Brain microvascular endothelial cell (primary cell): ENCODE measurements around the gene DYNLT1.
"Not testable (repeated sequence)": the region's sequence is repeated elsewhere in the genome, so short reads cannot be mapped to it uniquely, and the experiment has no call there.

Experiments
- DNase-seq: peaks from one replicate; pipeline ENCODE4 v3.0.0-alpha.2; 2020
- H3K27ac ChIP-seq: fragments of 250-450 bp; sonication (Bioruptor Pico); 2 replicates; pipeline ENCODE4 v1.5.1; 2020; ENCODE audit warnings: mild to moderate bottlenecking, moderate library complexity
- H3K27me3 ChIP-seq: fragments of 250-450 bp; sonication (Bioruptor Pico); replicated peaks from 2 replicates; pipeline ENCODE4 v1.5.1; 2020; ENCODE audit warnings: mild to moderate bottlenecking
- H3K36me3 ChIP-seq: fragments of 250-450 bp; sonication (Bioruptor Pico); replicated peaks from 2 replicates; pipeline ENCODE4 v1.5.1; 2020; ENCODE audit warnings: mild to moderate bottlenecking
- H3K4me3 ChIP-seq: 2 replicates; pipeline ENCODE4 v1.5.1; 2011; ENCODE audit warnings: low read depth, mild to moderate bottlenecking, control low read depth, low read length, moderate library complexity
- in situ Hi-C: cut with HindIII; loops from 2 replicates; pipeline ENCODE4 v1.10.0; 2017; ENCODE audit warnings: low sequenced_read_pairs, low pct_ligation_motif_present
- TF ChIP-seq, protein P1 (sequence below): IDR thresholded peaks from 2 replicates; pipeline ENCODE4 v1.5.1; 2011; ENCODE audit warnings: low read depth, mild to moderate bottlenecking, moderate library complexity, low read length, control low read depth, inconsistent platforms; ENCODE audit errors: missing control alignments

Gene DYNLT1

DNA sequence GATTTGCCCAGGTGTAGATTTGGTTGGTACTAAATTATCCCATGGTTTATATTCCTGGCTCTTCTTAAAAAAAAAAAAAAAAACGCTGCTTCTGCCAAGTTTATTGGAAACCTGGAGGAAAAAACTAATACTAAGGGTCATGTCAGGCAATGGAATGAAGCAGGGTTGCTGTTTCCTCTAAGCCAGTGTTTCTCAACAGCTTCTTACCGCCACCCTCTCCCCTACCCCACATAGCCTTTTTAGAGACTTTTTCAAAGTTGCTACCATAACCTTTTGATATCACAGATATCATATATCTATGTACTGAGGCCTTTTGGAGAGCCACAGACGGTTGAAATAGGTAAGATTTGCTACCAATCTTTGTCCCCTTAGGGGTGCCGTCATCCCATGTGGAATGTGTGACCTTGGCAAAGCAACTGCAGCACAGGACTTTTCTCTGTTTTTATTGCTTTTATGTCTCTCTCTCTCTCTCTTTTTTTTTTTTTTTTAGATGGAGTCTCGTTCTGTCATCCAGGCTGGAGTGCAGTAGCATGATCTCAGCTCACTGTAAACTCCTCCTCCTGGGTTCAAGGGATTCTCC is 40.3 kb upstream of the DYNLT1 start:
- Histone ChIP-seq H3K4me3 (no peak overlapping the region), H3K36me3 (no peaks in the 10 kb centered on the region), H3K27me3 (no peaks in the 10 kb centered on the region), H3K27ac (no peak overlapping the region)
- TF ChIP-seq, protein P1, sequence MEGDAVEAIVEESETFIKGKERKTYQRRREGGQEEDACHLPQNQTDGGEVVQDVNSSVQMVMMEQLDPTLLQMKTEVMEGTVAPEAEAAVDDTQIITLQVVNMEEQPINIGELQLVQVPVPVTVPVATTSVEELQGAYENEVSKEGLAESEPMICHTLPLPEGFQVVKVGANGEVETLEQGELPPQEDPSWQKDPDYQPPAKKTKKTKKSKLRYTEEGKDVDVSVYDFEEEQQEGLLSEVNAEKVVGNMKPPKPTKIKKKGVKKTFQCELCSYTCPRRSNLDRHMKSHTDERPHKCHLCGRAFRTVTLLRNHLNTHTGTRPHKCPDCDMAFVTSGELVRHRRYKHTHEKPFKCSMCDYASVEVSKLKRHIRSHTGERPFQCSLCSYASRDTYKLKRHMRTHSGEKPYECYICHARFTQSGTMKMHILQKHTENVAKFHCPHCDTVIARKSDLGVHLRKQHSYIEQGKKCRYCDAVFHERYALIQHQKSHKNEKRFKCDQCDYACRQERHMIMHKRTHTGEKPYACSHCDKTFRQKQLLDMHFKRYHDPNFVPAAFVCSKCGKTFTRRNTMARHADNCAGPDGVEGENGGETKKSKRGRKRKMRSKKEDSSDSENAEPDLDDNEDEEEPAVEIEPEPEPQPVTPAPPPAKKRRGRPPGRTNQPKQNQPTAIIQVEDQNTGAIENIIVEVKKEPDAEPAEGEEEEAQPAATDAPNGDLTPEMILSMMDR = no peak
- in situ Hi-C loops = no loop called here
- DNase-seq = no peak

DNA sequence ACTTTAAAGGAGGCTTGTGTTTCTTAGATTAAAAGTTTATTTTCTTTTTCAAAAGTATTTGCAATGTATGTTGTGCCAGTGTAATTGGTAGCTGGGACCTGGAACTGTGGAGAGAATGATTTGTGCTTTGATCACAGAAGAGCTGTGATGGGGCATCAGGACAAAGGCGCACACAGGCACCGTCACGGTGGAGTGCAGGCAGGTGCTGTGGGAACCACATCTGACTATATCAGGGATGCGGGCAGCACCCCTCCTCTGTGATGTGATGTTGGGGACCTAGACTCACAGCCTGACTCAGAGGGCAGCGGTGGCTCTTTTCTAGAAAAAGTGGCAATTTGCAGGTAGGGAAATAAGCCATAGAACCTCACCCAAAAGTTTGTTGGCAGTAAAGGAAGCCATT is 39.8 kb upstream of the DYNLT1 start:
- Histone ChIP-seq H3K4me3 (no peak overlapping the region), H3K27ac (no peak overlapping the region), H3K36me3 (no peaks in the 10 kb centered on the region), H3K27me3 (no peaks in the 10 kb centered on the region)
- DNase-seq = no peak
- in situ Hi-C loops = no loop called here
- TF ChIP-seq, protein P1 = no peak

DNA sequence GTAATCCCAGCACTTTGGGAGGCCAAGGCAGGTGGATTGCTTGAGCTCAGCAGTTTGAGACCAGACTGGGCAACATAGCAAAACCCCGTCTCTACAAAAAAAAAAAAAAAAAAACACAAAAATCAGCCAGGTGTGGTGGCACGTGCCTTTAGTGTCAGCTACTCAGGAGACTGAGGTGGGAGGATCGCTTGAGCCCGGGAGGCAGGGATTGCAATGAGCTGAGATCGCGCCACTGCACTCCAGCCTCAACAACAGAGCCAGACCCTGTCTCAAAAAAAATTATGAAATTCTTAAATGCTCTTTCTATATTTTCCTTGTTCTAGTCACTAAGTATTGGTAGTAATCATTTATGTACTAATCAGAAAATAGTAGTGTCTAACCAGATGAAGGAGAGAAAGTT is 35.9 kb upstream of the DYNLT1 start:
- in situ Hi-C loops = no loop called here
- Histone ChIP-seq H3K27me3 (no peaks in the 10 kb centered on the region), H3K27ac (no peak overlapping the region), H3K36me3 (no peaks in the 10 kb centered on the region), H3K4me3 (no peak overlapping the region)
- TF ChIP-seq, protein P1 = no peak
- DNase-seq = no peak

DNA sequence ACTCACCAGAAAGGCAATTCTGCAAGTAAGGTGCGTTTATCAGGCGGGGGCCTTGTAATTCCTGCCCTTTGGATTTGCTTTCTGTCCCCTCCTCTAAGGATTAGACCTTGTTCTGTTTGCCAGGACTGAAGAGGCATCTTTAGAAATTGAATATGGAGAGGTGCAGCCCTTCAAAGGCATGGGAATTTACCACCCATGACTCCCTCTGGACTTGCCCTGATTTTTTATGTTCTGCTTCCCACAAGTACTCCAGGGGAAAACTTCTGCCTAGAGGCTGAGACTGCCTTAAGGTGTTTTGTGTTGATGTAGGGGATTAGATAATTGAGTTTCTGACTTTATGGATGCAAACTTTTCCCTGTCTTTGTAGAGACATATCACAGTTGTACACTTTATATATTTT is 35.5 kb upstream of the DYNLT1 start:
- Histone ChIP-seq H3K4me3 (no peak overlapping the region), H3K27ac (no peak overlapping the region), H3K36me3 (no peaks in the 10 kb centered on the region), H3K27me3 (no peaks in the 10 kb centered on the region)
- in situ Hi-C loops = no loop called here
- no peak for DNase-seq
- TF ChIP-seq, protein P1 = no peak

DNA sequence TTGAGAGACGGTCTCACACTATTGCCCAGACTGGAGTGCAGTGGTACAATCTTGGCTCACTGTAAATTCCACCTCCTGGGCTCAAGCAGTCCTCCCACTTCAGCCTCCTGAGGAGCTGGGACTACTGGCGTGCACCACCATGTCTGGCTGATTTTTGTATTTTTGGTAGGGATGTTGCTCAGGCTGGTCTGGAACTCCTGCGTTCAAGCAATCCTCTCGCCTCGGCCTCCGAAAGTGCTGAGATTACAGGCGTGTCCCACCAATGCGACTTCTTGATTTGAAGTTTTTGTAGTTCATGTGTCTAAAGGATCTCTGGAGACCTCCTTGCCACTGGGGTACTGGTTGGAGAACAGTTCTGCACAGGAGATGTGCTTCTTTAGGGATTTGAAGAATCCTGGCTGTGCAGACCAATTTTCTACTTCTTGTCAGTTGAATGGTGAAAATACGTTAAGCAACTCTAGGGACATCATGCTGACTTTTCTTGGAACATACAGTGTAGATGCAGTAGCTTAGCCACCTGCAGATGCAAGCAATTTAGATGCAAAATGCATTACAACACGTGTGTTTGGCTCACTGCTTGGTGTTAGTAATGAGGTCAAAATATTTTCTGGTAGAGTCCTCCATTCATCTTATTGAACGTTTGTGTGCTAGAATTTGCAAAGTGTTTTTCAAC is 33.5 kb upstream of the DYNLT1 start:
- in situ Hi-C loops = no loop called here
- H3K4me3 ChIP-seq = no peak overlapping the region

DNA sequence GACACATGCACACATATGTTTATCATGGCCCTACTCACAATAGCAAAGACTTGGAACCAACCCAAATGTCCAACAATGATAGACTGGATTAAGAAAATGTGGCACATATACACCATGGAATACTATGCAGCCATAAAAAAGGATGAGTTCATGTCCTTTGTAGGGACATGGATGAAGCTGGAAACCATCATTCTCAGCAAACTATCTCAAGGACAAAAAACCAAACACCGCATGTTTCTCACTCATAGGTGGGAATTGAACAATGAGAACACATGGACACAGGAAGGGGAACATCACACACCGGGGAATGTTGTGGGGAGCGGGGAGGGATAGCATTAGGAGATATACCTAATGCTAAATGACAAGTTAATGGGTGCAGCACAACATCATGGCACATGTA is 32.6 kb upstream of the DYNLT1 start:
- H3K27me3 ChIP-seq, DNase-seq, H3K36me3 ChIP-seq, H3K4me3 ChIP-seq, H3K27ac ChIP-seq, in situ Hi-C loops: not testable (repeated sequence)

More for the DNA sequence above, 33.5 kb upstream of the DYNLT1 start:
- H3K36me3 ChIP-seq = no peaks in the 10 kb centered on the region
- TF ChIP-seq, protein P1 = no peak
- no peak overlapping the region for H3K27ac ChIP-seq
- no peaks in the 10 kb centered on the region for H3K27me3 ChIP-seq
- DNase-seq = no peak
